Thoracic aorta (tissue), 2 donors: ENCODE data around the gene NUP210. TPM values are rescaled to one million over a fixed set of nuclear protein-coding genes. Genes with fewer than 3 reads are reported as not detected.

Source experiments
- ATAC-seq: fragments of 150-250 bp; one replicate; pipeline ENCODE4 v1.8.0; 2017; ENCODE audit warnings: low read depth; ENCODE audit not compliant: insufficient number of reproducible peaks, low FRiP score
- DNase-seq: peaks from one replicate; pipeline ENCODE4 v3.0.0-alpha.2; 2020; ENCODE audit warnings: low spot score
- H3K27ac ChIP-seq, 2 donors: fragments of 200-600 bp; sonication (generic); 1 replicate in 1 of 2; 2 replicates in 1 of 2; pipeline ENCODE4 v1.5.1; 2016; ENCODE audit warnings: mild to moderate bottlenecking in 2 of 2, moderate library complexity in 2 of 2
- H3K27me3 ChIP-seq: fragments of 200-600 bp; sonication (generic); replicated peaks from 2 replicates; pipeline ENCODE4 v1.6.0; 2016; ENCODE audit warnings: mild to moderate bottlenecking; ENCODE audit not compliant: insufficient read depth
- H3K36me3 ChIP-seq: fragments of 200-600 bp; sonication (generic); one replicate; pipeline ENCODE4 v1.5.1; 2016
- H3K4me1 ChIP-seq, 2 donors: fragments of 200-600 bp; sonication (generic); 1 replicate in 1 of 2; 2 replicates in 1 of 2; pipeline versions ENCODE4 v1.5.1 to v1.6.0; 2016; ENCODE audit warnings: low read depth in 2 of 2, mild to moderate bottlenecking in 1 of 2; ENCODE audit not compliant: control insufficient read depth in 1 of 2
- H3K4me3 ChIP-seq: fragments of 200-600 bp; sonication (generic); 2 replicates; pipeline ENCODE4 v1.5.1; 2016; ENCODE audit warnings: mild to moderate bottlenecking
- H3K9me3 ChIP-seq: fragments of 200-600 bp; sonication (generic); 2 replicates; pipeline ENCODE4 v1.5.1; 2016
- CTCF ChIP-seq: fragments of 200-600 bp; sonication (generic); IDR thresholded peaks from one replicate; pipeline ENCODE4 v1.5.1; 2019; ENCODE audit warnings: antibody characterized with exemption
- total RNA-seq, 2 donors: library from RNA; depleted of rRNA; stranded (reverse); fragments of >200 nt; gene quantifications; one replicate each; pipeline versions ENCODE4 v1.1.0 to v1.2.3, GENCODE V29; 2016

NUP210 gene
- total RNA-seq, 2 donors from 2014 or later: 3.7 to 4.3 TPM

DNA sequence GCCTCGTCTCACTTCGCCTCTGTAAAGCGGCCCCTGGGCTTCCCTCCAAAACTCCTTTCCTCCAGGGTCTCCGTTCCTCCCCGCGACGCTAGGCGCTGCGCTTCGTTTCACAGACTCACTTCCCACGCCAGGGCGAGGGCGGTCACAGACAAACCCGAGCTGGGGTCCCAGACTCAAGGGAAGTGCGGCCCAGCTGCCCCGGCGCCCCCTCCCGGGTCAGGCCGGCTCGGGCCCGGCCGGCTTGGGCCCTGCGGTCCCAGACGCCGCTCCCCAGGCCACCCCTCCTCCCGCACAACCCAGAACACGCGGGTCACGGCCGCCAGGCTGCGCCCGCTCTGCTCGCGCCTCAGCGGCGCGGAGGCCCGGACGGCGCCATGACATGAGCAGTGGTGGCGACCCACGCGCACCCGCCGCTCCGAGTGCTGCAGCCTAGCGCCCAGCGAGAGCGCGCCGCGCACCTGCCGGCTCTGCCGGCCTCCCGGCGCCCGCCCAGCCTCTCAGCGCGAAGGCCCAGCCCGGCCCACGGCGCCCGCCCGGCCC, 547 bp downstream of the NUP210 start:
- no peak for DNase-seq
- ATAC-seq: no peak
- Histone ChIP-seq H3K36me3 (no peaks in the 10 kb centered on the region), H3K9me3 (no peaks in the 10 kb centered on the region), H3K4me1 (peaks cover 0 to 8% of the 10 kb centered on the region in 2 donors), H3K27me3 (no peaks in the 10 kb centered on the region), H3K4me3 (peak overlapping the region; percentile 77), H3K27ac (no peak overlapping the region)
- no peak for TF ChIP-seq CTCF

GRCh38 chr3:13417166-13417947, 2.8 kb downstream of the NUP210 start:
- Histone ChIP-seq H3K4me3 (no peak overlapping the region), H3K9me3 (no peaks in the 10 kb centered on the region), H3K4me1 (peaks cover 0 to 8% of the 10 kb centered on the region in 2 donors), H3K27me3 (no peaks in the 10 kb centered on the region), H3K36me3 (no peaks in the 10 kb centered on the region), H3K27ac (no peak overlapping the region)
- DNase-seq: no peak
- no peak for TF ChIP-seq CTCF
- ATAC-seq: no peak

- no peak for DNase-seq
- TF ChIP-seq CTCF: no peak
- no peak overlapping the region for H3K4me3 ChIP-seq
- peaks cover 0 to 8% of the 10 kb centered on the region in 2 donors for H3K4me1 ChIP-seq
- no peaks in the 10 kb centered on the region for H3K27me3 ChIP-seq
- ATAC-seq: no peak
- H3K36me3 ChIP-seq: no peaks in the 10 kb centered on the region
- H3K9me3 ChIP-seq: no peaks in the 10 kb centered on the region
- no peak overlapping the region for H3K27ac ChIP-seq
Observed at GRCh38 chr3:13415997-13416793, 3.9 kb downstream of the NUP210 start.

DNA sequence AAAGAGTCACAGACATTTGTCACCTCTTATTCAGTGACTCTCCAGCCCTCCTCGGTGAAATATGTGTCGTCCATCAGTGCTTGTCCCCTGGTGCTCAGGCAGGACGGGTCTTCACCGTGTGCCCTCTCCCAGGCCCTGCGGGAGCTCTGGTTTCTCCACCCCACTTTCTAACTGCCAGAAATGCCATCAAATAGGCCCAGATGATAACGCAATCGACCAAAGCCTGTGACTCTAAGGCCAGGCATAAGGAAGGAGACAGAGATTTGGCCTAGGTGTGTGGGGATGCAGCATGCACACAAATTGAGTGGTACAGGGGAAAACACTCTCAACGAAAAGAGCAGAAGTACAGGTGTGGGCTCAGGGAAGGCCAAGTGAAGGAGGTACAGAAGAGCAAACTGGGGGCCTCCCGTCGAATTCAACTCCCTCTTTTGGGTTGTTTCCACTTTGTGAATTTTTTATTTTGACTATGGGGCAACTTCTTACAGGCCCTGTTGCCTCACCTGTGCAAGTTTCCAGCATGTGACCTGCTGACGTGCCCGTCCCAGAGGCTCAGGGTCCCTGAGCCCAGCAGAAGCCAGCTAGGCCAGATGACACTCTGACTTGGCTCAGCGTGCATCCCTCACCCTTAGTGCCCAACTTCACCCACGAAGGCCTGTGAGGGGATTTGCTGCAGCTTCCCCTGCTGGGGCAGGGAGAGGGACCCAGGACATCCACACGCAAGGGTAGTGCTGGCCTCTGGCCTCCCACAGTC, 4.7 kb downstream of the NUP210 start:
- Histone ChIP-seq H3K4me1 (peaks cover 0 to 8% of the 10 kb centered on the region in 2 donors), H3K4me3 (no peak overlapping the region), H3K27me3 (no peaks in the 10 kb centered on the region), H3K27ac (no peak overlapping the region), H3K36me3 (no peaks in the 10 kb centered on the region), H3K9me3 (no peaks in the 10 kb centered on the region)
- no peak for TF ChIP-seq CTCF
- DNase-seq: no peak
- no peak for ATAC-seq
